HG02588 (cell line): ENCODE measurements around the gene AP1M2.
"Not testable (repeated sequence)": the region's sequence is repeated elsewhere in the genome, so short reads cannot be mapped to it uniquely, and the experiment has no call there.

Experiments
- ATAC-seq: cut with Tn5 transposase; IDR thresholded peaks from one replicate; pipeline ENCODE4 v1.9.1; 2021; ENCODE audit warnings: mild to moderate bottlenecking, moderate library complexity; ENCODE audit not compliant: unreplicated experiment

Gene AP1M2

GRCh38 chr19:10565567-10566407, 21.3 kb downstream of the AP1M2 start, which contains the start of gene KRI1:
KRI1 (minus strand) TSS chr19:10566010; CDS start chr19:10565999, 11 bp downstream.
- peak; percentile 54 for ATAC-seq

GRCh38 chr19:10565028-10565566, 22.0 kb downstream of the AP1M2 start:
- no peak for ATAC-seq

- no peak for ATAC-seq
Measured at GRCh38 chr19:10562609-10563008, 24.5 kb downstream of the AP1M2 start.

- ATAC-seq = no peak
Measured at GRCh38 chr19:10560154-10560553, 27.0 kb downstream of the AP1M2 start.

GRCh38 chr19:10557603-10558197, 29.4 kb downstream of the AP1M2 start:
- ATAC-seq = no peak

- ATAC-seq = no peak
Measured at GRCh38 chr19:10555610-10555973, 31.5 kb downstream of the AP1M2 start.

- ATAC-seq = no peak
Measured at GRCh38 chr19:10554760-10555609, 32.1 kb downstream of the AP1M2 start.

- ATAC-seq = no peak
Measured at GRCh38 chr19:10553943-10554381, 33.1 kb downstream of the AP1M2 start.

GRCh38 chr19:10553087-10553667, 33.9 kb downstream of the AP1M2 start:
- ATAC-seq = no peak

GRCh38 chr19:10552510-10553053, 34.5 kb downstream of the AP1M2 start:
- ATAC-seq = no peak

GRCh38 chr19:10551698-10552301, 35.3 kb downstream of the AP1M2 start:
- ATAC-seq = no peak

GRCh38 chr19:10551006-10551405, 36.1 kb downstream of the AP1M2 start:
- not testable (repeated sequence) for ATAC-seq

GRCh38 chr19:10550336-10550735, 36.8 kb downstream of the AP1M2 start:
- no peak for ATAC-seq

GRCh38 chr19:10549733-10550132, 37.4 kb downstream of the AP1M2 start:
- no peak for ATAC-seq

GRCh38 chr19:10548746-10549276, 38.3 kb downstream of the AP1M2 start:
- ATAC-seq = no peak

GRCh38 chr19:10546817-10547216, 40.3 kb downstream of the AP1M2 start:
- ATAC-seq = no peak

GRCh38 chr19:10544753-10545251, 42.3 kb downstream of the AP1M2 start:
- no peak for ATAC-seq

GRCh38 chr19:10544242-10544752, 42.8 kb downstream of the AP1M2 start:
- ATAC-seq = peak; percentile 16
